Smooth muscle cell (in vitro differentiated cells): ENCODE results near the gene KLK7. TPM values are rescaled to one million over a fixed set of nuclear protein-coding genes. Genes with fewer than 3 reads are reported as not detected.

Experiments used
- DNase-seq: peaks from one replicate; lab custom pipeline; 2025; ENCODE audit not compliant: unreplicated experiment; lab: John Stamatoyannopoulos, UW
- H2AFZ ChIP-seq: fragments of 200-600 bp; sonication (generic); 2 replicates; pipeline ENCODE4 v1.6.0; 2016; ENCODE audit warnings: antibody characterized with exemption, low read depth, mild to moderate bottlenecking
- H3F3A ChIP-seq: fragments of 200-600 bp; sonication (generic); 2 replicates; pipeline ENCODE4 v1.6.0; 2017; ENCODE audit warnings: antibody characterized with exemption, low read depth
- H3K27ac ChIP-seq: fragments of 200-600 bp; sonication (generic); 2 replicates; pipeline ENCODE4 v1.5.1; 2016; ENCODE audit warnings: low read depth, mild to moderate bottlenecking
- H3K27me3 ChIP-seq: fragments of 200-600 bp; sonication (generic); 2 replicates; pipeline ENCODE4 v1.6.1; 2016; ENCODE audit warnings: low read depth, mild to moderate bottlenecking
- H3K36me3 ChIP-seq: fragments of 200-600 bp; sonication (generic); 2 replicates; pipeline ENCODE4 v1.5.1; 2016; ENCODE audit warnings: low read depth
- H3K4me1 ChIP-seq: fragments of 200-600 bp; sonication (generic); 2 replicates; pipeline ENCODE4 v1.5.1; 2016; ENCODE audit warnings: low read depth
- H3K4me2 ChIP-seq: fragments of 200-600 bp; sonication (generic); 2 replicates; pipeline ENCODE4 v1.6.0; 2016; ENCODE audit warnings: mild to moderate bottlenecking
- H3K4me3 ChIP-seq: fragments of 200-600 bp; sonication (generic); 2 replicates; pipeline ENCODE4 v1.5.1; 2016; ENCODE audit warnings: mild to moderate bottlenecking
- H3K79me2 ChIP-seq: fragments of 200-600 bp; sonication (generic); 2 replicates; pipeline ENCODE4 v1.6.0; 2016; ENCODE audit warnings: low read depth, mild to moderate bottlenecking
- H3K9ac ChIP-seq: fragments of 200-600 bp; sonication (generic); 2 replicates; pipeline ENCODE4 v1.6.0; 2016; ENCODE audit warnings: low read depth
- H3K9me3 ChIP-seq: fragments of 200-600 bp; sonication (generic); replicated peaks from 2 replicates; pipeline ENCODE4 v1.5.1; 2016; ENCODE audit warnings: low read depth
- H4K20me1 ChIP-seq: fragments of 200-600 bp; sonication (generic); 2 replicates; pipeline ENCODE4 v1.6.0; 2016; ENCODE audit warnings: low read depth
- CTCF ChIP-seq: fragments of 200-600 bp; sonication (generic); IDR thresholded peaks from 2 replicates; pipeline ENCODE4 v1.5.1; 2017; ENCODE audit warnings: borderline replicate concordance, mild to moderate bottlenecking, antibody characterized with exemption; ENCODE audit not compliant: insufficient read depth, poor library complexity, severe bottlenecking
- WGBS: methylation state at CpG from one replicate; pipeline ENCODE4 v1.1.7; 2016; ENCODE audit warnings: low lambda C conversion rate; 5-methylcytosine and 5-hydroxymethylcytosine counted together
- polyA plus RNA-seq: library from polyadenylated mRNA; unstranded; fragments of >200 nt; fragmentation: Nextera tagmentation; extraction: Ambion mirVana; gene quantifications from 2 replicates; pipeline ENCODE4 v1.2.1, GENCODE V29; 2016
- total RNA-seq: library from RNA; depleted of rRNA; stranded (reverse); fragments of >200 nt; gene quantifications from 2 replicates; pipeline ENCODE4 v1.2.3, GENCODE V29; 2014

KLK7 gene
- total and polyA plus RNA-seq, 2 experiments from 2014 or later = 0.25 TPM; not detected in 1

GRCh38 chr19:51029718-51030117, 46.0 kb upstream of the KLK7 start:
- H3K4me3 ChIP-seq = no peak overlapping the region
- no peak overlapping the region for H3K4me2 ChIP-seq
- no peaks in the 10 kb centered on the region for H3K36me3 ChIP-seq
- H3F3A ChIP-seq = no peaks in the 10 kb centered on the region
- H3K79me2 ChIP-seq = no peaks in the 10 kb centered on the region
- no peaks in the 10 kb centered on the region for H4K20me1 ChIP-seq
- TF ChIP-seq CTCF = no peak
- no peak overlapping the region for H3K27ac ChIP-seq
- no peaks in the 10 kb centered on the region for H3K27me3 ChIP-seq
- DNase-seq = no peak
- H3K9me3 ChIP-seq = no peaks in the 10 kb centered on the region
- no peak overlapping the region for H2AFZ ChIP-seq
- WGBS = 88% methylated on average over 2 of the region's 2 CpGs
- H3K4me1 ChIP-seq = no peaks in the 10 kb centered on the region
- no peak overlapping the region for H3K9ac ChIP-seq

DNA sequence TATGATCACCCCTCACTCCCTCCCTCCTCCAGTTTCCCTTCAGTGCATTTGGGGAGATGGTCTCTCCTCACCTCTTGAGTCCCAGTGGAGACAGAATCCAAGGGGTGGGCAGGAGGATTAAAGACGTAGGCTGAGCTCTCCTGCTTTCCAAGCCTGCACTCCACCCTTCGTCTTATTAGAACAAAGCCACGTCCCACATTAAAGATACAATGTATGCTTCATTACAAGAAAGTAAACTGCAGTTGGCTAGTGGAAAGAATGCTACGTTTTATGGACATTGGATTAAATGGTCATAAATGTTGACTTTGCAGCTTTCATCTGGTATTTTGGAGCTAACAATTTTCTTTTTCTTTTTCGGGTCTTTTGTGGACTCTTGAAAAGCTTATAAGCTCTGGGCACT, 44.2 kb upstream of the KLK7 start:
- Histone ChIP-seq H3F3A (no peaks in the 10 kb centered on the region), H3K36me3 (no peaks in the 10 kb centered on the region), H3K4me1 (no peaks in the 10 kb centered on the region), H3K4me3 (no peak overlapping the region), H3K9ac (no peak overlapping the region), H3K9me3 (no peaks in the 10 kb centered on the region), H3K79me2 (no peaks in the 10 kb centered on the region), H4K20me1 (no peaks in the 10 kb centered on the region), H3K27me3 (no peaks in the 10 kb centered on the region), H3K27ac (no peak overlapping the region), H3K4me2 (no peak overlapping the region), H2AFZ (no peak overlapping the region)
- WGBS = 64% methylated on average over 5 of the region's 5 CpGs
- DNase-seq = no peak
- TF ChIP-seq CTCF = no peak

DNA sequence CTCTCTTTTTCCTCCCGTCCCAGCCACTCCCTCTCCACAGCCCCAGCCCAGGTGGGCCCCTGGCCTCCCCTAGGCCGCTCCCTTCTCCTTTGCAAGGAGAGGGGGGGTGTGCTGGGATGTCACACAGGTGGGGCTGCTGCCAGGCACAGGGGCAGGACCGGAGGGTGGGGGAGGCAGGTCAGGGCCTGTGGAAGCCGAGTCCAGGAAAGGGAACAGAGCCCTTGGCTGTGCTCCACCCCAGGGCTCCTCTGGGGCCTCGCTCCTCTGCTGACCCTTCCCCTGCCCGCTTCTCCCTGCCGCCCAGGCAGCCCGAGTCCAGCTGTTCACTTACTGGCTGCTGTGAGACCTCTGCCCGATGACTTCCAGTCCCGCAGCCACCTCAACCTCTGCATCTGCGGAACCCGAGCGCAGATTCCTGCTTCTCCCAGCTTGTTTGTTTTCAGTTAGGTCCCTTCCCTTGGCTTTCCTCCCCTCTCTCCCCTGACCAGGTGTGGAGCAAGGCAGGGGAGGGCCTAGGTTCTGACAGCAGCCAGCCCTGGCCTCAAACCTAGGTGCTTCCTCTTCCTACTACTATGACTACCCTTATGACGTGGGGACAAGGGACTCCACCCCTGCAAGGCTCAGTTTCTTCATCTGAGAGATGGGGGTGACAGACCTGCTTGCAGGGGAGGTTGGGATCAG, 43.5 kb upstream of the KLK7 start:
- H3K9me3 ChIP-seq = no peaks in the 10 kb centered on the region
- no peak overlapping the region for H3K4me2 ChIP-seq
- TF ChIP-seq CTCF = no peak
- no peak overlapping the region for H3K9ac ChIP-seq
- no peak overlapping the region for H3K4me3 ChIP-seq
- no peaks in the 10 kb centered on the region for H3K79me2 ChIP-seq
- no peaks in the 10 kb centered on the region for H3F3A ChIP-seq
- H2AFZ ChIP-seq = no peak overlapping the region
- no peaks in the 10 kb centered on the region for H3K36me3 ChIP-seq
- DNase-seq = no peak
- WGBS = 85% methylated on average over 14 of the region's 14 CpGs
- H4K20me1 ChIP-seq = no peaks in the 10 kb centered on the region
- H3K4me1 ChIP-seq = no peaks in the 10 kb centered on the region
- H3K27me3 ChIP-seq = peaks cover 3% of the 10 kb centered on the region
- H3K27ac ChIP-seq = no peak overlapping the region

GRCh38 chr19:51026554-51026831, 42.8 kb upstream of the KLK7 start, which contains the start of gene KLK11:
Gene KLK11 (minus strand): TSS chr19:51026616. CDS start chr19:51025631, 985 bp downstream.
- TF ChIP-seq CTCF = no peak
- no peak within 1 kb of the TSS for H2AFZ ChIP-seq

More at GRCh38 chr19:51026554-51026831, 42.8 kb upstream of the KLK7 start, which contains the start of gene KLK11:
- Histone ChIP-seq H3K4me2 (no peak within 1 kb of the TSS), H3K4me3 (no peak within 1 kb of the TSS), H3K9me3 (no peaks in the 10 kb centered on the region), H4K20me1 (no peaks in the 10 kb centered on the region), H3K9ac (no peak within 1 kb of the TSS), H3K27me3 (peaks cover 3% of the 10 kb centered on the region), H3F3A (no peaks in the 10 kb centered on the region), H3K4me1 (no peaks in the 10 kb centered on the region), H3K27ac (no peak within 1 kb of the TSS), H3K36me3 (no peaks in the 10 kb centered on the region), H3K79me2 (no peaks in the 10 kb centered on the region)
- no peak for DNase-seq
- WGBS = 84% methylated on average over 10 of the region's 11 CpGs
